Panc1 (cell line): ENCODE data around the gene HDAC1. TPM values are rescaled to one million over a fixed set of nuclear protein-coding genes. Genes with fewer than 3 reads are reported as not detected.
A peak's percentile ranks its signal among the peaks of the same experiment; 100 is the strongest.

Experiments
- ATAC-seq: fragments of 200-7000 bp; cut with Tn5 transposase; 2 replicates; pipeline ENCODE4 v1.9.1; 2020; ENCODE audit warnings: mild to moderate bottlenecking, moderate library complexity
- BruUV-seq: library from RNA; stranded (reverse); fragments of 400-500 nt; replicated peaks from 2 replicates; lab custom pipeline; 2021; lab: Mats Ljungman, UMichigan
- CTCF ChIA-PET: fragments of 300-600 bp; sonication (Branson Sonifier 250); formaldehyde crosslinking; loops from one replicate; lab custom pipeline; 2022; ENCODE audit warnings: antibody characterized with exemption; lab: Charles Lee
- POLR2A ChIA-PET: fragments of 300-600 bp; sonication (Branson Sonifier 250); formaldehyde crosslinking; loops from one replicate; lab custom pipeline; 2022; ENCODE audit warnings: antibody characterized with exemption; lab: Charles Lee
- DNase-seq: peaks from one replicate; pipeline ENCODE4 v3.0.0-alpha.2; 2010; ENCODE audit warnings: low read depth, low spot score
- H3K27ac ChIP-seq: 2 replicates; pipeline ENCODE4 v1.5.1; 2011; ENCODE audit warnings: mild to moderate bottlenecking, low read length, inconsistent platforms
- H3K27me3 ChIP-seq: fragments of 200-500 bp; sonication (Bioruptor generic); 2 replicates; pipeline ENCODE4 v1.6.0; 2014; ENCODE audit warnings: low read length, inconsistent platforms; ENCODE audit not compliant: control insufficient read depth, insufficient read depth
- H3K36me3 ChIP-seq: fragments of 200-500 bp; sonication (Bioruptor generic); 2 replicates; pipeline ENCODE4 v1.5.1; 2014; ENCODE audit warnings: inconsistent platforms, mild to moderate bottlenecking, low read length, moderate library complexity; ENCODE audit not compliant: control insufficient read depth, insufficient read depth
- H3K4me1 ChIP-seq: 2 replicates; pipeline ENCODE4 v1.5.1; 2011; ENCODE audit warnings: inconsistent platforms, mild to moderate bottlenecking, low read length, moderate library complexity; ENCODE audit not compliant: control insufficient read depth, insufficient read depth
- H3K4me3 ChIP-seq, 2 experiments: 2 replicates each; pipeline ENCODE4 v1.5.1; 2011 to 2012; ENCODE audit warnings: low read depth in 2 of 2, low read length in 2 of 2, mild to moderate bottlenecking in 2 of 2, inconsistent platforms in 1 of 2, moderate library complexity in 1 of 2
- H3K9me3 ChIP-seq: fragments of 200-500 bp; sonication (Bioruptor generic); 2 replicates; pipeline ENCODE4 v1.5.1; 2014; ENCODE audit warnings: low read depth, mild to moderate bottlenecking, inconsistent platforms, low read length, moderate library complexity; ENCODE audit not compliant: control insufficient read depth, insufficient read depth
- POLR2AphosphoS5 ChIP-seq: IDR thresholded peaks from 2 replicates; pipeline ENCODE4 v1.6.1; 2012; ENCODE audit warnings: mild to moderate bottlenecking, low read depth, low read length, moderate library complexity
- SIN3A ChIP-seq: IDR thresholded peaks from 2 replicates; pipeline ENCODE4 v1.6.1; 2012; ENCODE audit warnings: low read depth, mild to moderate bottlenecking, low read length, moderate library complexity, borderline replicate concordance; ENCODE audit not compliant: insufficient read depth
- TCF7L2 ChIP-seq: IDR thresholded peaks from 2 replicates; pipeline ENCODE4 v1.6.1; 2011; ENCODE audit warnings: mild to moderate bottlenecking, low read depth, low read length, inconsistent platforms
- in situ Hi-C: cut with HindIII; loops from 2 replicates; pipeline ENCODE4 v1.10.0; 2016; ENCODE audit warnings: low sequenced_read_pairs, low pct_unique_long_range_greater_than_20kb
- intact Hi-C: fragments of 100-400 bp; cut with micrococcal nuclease; formaldehyde crosslinking; loops from one replicate; pipeline ENCODE4 v1.10.0; 2022; ENCODE audit not compliant: unreplicated experiment
- total RNA-seq: library from RNA; stranded (reverse); gene quantifications from one replicate; pipeline ENCODE4 v1.2.1, GENCODE V29; 2021; ENCODE audit not compliant: unreplicated experiment
- TF ChIP-seq, protein P1 (sequence below), 2 experiments: IDR thresholded peaks; 2 replicates each; pipeline ENCODE4 v1.6.1; 2011 to 2012; ENCODE audit warnings: low read depth in 2 of 2, control low read depth in 1 of 2, low read length in 1 of 2, mild to moderate bottlenecking in 1 of 2, moderate library complexity in 1 of 2; ENCODE audit not compliant: insufficient read depth in 1 of 2
- TF ChIP-seq, protein P2 (sequence below): fragments of 450-650 bp; IDR thresholded peaks from 2 replicates; pipeline ENCODE4 v1.5.1; 2017; ENCODE audit warnings: mild to moderate bottlenecking

The HDAC1 gene
- total RNA-seq, 1 experiment from 2014 or later, result 256 TPM

DNA sequence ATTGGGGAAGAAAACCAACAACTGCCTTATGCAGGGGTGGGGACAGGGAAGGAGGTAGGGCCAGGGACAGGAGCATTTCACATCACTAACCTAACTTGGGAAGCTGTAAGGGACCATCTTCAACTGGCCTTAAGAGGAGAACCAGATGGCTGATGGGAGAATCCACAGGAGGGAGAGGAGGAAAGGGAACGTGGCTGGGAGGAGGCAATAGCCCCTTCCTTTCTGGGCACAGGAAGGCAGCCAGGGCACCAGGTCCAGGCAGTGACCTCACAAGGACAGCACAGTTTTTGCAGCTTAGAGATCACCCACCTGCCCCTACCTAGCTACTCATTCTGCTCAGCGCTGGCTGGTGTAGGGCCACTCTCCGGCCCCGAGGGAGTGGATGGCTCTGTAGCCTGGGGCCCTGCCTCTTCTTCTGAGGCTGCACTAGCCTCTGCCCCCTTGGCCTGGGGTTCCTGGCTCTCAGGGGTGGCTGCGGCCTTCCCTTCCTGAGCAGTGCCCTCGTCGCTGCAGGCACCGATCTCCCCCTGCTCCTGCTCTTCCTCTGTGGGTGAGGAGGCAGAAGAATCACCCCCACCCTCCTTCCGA, 42.5 kb downstream of the HDAC1 start:
- BruUV-seq, result no TSS peak
- Histone ChIP-seq H3K27me3 (no peaks in the 10 kb centered on the region), H3K4me1 (peaks cover 46% of the 10 kb centered on the region), H3K27ac (peak overlapping the region; percentile 78), H3K4me3 (peak overlapping the region; percentile 68 to 70), H3K36me3 (peaks cover 13% of the 10 kb centered on the region), H3K9me3 (no peaks in the 10 kb centered on the region)
- ChIA-PET CTCF (no interaction called here), POLR2A (interaction anchor here (0.5 kb wide), 1 partner anchor 599 kb away, joined by 3 read pairs; no protein-coding TSS in a partner anchor)
- DNase-seq, result no peak
- in situ Hi-C loops (no loop called here), intact Hi-C loops (no loop called here)
- TF ChIP-seq, protein P1, sequence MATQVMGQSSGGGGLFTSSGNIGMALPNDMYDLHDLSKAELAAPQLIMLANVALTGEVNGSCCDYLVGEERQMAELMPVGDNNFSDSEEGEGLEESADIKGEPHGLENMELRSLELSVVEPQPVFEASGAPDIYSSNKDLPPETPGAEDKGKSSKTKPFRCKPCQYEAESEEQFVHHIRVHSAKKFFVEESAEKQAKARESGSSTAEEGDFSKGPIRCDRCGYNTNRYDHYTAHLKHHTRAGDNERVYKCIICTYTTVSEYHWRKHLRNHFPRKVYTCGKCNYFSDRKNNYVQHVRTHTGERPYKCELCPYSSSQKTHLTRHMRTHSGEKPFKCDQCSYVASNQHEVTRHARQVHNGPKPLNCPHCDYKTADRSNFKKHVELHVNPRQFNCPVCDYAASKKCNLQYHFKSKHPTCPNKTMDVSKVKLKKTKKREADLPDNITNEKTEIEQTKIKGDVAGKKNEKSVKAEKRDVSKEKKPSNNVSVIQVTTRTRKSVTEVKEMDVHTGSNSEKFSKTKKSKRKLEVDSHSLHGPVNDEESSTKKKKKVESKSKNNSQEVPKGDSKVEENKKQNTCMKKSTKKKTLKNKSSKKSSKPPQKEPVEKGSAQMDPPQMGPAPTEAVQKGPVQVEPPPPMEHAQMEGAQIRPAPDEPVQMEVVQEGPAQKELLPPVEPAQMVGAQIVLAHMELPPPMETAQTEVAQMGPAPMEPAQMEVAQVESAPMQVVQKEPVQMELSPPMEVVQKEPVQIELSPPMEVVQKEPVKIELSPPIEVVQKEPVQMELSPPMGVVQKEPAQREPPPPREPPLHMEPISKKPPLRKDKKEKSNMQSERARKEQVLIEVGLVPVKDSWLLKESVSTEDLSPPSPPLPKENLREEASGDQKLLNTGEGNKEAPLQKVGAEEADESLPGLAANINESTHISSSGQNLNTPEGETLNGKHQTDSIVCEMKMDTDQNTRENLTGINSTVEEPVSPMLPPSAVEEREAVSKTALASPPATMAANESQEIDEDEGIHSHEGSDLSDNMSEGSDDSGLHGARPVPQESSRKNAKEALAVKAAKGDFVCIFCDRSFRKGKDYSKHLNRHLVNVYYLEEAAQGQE (IDR thresholded peaks at IDR 0.05; ENCODE audit: insufficient read depth in 1 of 2, low read depth in 2 of 2, low read length in 1 of 2), result no peak
- peak; percentile 75; the same call in 1 of the 2 replicates for TF ChIP-seq POLR2AphosphoS5
- ATAC-seq, result peak; percentile 18

DNA sequence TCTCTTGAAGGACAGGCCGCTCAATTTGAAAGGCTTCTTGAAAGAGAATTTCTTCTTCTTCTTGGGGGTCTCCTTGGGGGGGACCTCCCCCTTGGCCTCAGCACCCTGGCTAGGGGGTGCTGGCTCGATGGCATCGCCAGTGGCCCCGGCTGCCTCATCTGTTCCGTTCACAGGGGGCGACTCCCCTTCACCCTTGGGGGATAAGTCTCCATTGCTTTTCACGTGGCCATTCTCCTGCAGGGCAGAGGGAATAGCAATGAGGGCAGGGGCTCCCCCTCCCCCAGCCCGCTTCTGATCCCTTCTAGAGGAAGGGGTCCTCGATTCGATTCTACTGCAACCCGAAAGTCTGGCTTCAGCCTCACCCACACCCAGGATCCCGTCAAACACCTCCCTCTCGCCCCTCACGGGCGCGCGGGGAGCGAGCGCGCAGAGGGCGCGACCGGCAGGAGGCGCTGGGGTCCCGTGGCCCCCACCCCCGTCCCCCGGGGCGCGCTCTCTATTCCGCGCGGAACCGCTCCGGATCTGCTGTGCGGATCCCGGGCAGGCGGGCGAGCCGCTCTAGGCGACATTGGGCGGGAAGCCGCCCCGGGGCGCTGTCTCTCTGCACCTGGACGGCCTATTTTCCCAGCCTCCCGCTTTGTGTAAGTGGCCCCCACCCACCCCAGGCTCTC, 43.1 kb downstream of the HDAC1 start:
- peak; percentile 36 for ATAC-seq
- no peak for DNase-seq
- intact Hi-C loops, result no loop called here

More for the DNA sequence above, 43.1 kb downstream of the HDAC1 start:
- Histone ChIP-seq H3K27me3 (no peaks in the 10 kb centered on the region), H3K36me3 (peaks cover 12% of the 10 kb centered on the region), H3K9me3 (no peaks in the 10 kb centered on the region), H3K4me1 (peaks cover 46% of the 10 kb centered on the region), H3K4me3 (peak overlapping the region; percentile 68 to 70), H3K27ac (peak overlapping the region; percentile 78)
- BruUV-seq, result no TSS peak
- in situ Hi-C loops, result no loop called here
- TF ChIP-seq, protein P2, sequence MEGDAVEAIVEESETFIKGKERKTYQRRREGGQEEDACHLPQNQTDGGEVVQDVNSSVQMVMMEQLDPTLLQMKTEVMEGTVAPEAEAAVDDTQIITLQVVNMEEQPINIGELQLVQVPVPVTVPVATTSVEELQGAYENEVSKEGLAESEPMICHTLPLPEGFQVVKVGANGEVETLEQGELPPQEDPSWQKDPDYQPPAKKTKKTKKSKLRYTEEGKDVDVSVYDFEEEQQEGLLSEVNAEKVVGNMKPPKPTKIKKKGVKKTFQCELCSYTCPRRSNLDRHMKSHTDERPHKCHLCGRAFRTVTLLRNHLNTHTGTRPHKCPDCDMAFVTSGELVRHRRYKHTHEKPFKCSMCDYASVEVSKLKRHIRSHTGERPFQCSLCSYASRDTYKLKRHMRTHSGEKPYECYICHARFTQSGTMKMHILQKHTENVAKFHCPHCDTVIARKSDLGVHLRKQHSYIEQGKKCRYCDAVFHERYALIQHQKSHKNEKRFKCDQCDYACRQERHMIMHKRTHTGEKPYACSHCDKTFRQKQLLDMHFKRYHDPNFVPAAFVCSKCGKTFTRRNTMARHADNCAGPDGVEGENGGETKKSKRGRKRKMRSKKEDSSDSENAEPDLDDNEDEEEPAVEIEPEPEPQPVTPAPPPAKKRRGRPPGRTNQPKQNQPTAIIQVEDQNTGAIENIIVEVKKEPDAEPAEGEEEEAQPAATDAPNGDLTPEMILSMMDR, result peak; percentile 93
- no peak for TF ChIP-seq TCF7L2
- 0 out of 2 replicates have a peak, but pooled peaks have one; percentile 36 for TF ChIP-seq SIN3A
- POLR2A ChIA-PET, result interaction anchor here (0.5 kb wide), 1 partner anchor 599 kb away, joined by 3 read pairs; no protein-coding TSS in a partner anchor
- CTCF ChIA-PET, result interaction anchor here (0.7 kb wide), 1 partner anchor 23 kb away, joined by 7 read pairs; no protein-coding TSS in a partner anchor
